Heart left ventricle (tissue), 16 donors: ENCODE data around the gene PARP1. TPM values are rescaled to one million over a fixed set of nuclear protein-coding genes. Genes with fewer than 3 reads are reported as not detected.
"Not testable (repeated sequence)": the region's sequence is repeated elsewhere in the genome, so short reads cannot be mapped to it uniquely, and the experiment has no call there.

ENCODE experiments used
- ATAC-seq, 4 donors: fragments of 200-7000 bp; cut with Tn5 transposase; one replicate each; pipeline ENCODE4 v1.9.1; 2020 to 2022; ENCODE audit warnings: moderate library complexity in 4 of 4, mild to moderate bottlenecking in 3 of 4, moderate number of reproducible peaks in 1 of 4
- DNase-seq, 5 donors: peaks; one replicate each; pipeline ENCODE4 v3.0.0-alpha.2; 2020
- H3K27ac ChIP-seq, 12 donors: fragments of 200-600 bp; sonication (generic) in 4 of 12; one replicate each; pipeline versions ENCODE4 v1.5.0 to v1.8.0; 2016 to 2022; ENCODE audit warnings: mild to moderate bottlenecking in 2 of 12
- H3K27me3 ChIP-seq, 9 donors: fragments of 200-600 bp; sonication (generic) in 2 of 9; one replicate each; pipeline versions ENCODE4 v1.5.1 to v1.8.0; 2016 to 2022; ENCODE audit warnings: mild to moderate bottlenecking in 3 of 9
- H3K36me3 ChIP-seq, 9 donors: fragments of 200-600 bp; sonication (generic) in 2 of 9; one replicate each; pipeline versions ENCODE4 v1.5.0 to v1.8.0; 2018 to 2022; ENCODE audit warnings: mild to moderate bottlenecking in 2 of 9
- H3K4me1 ChIP-seq, 12 donors: fragments of 200-600 bp; sonication (generic) in 4 of 12; one replicate each; pipeline versions ENCODE4 v1.5.0 to v1.8.0; 2016 to 2022; ENCODE audit warnings: mild to moderate bottlenecking in 3 of 12
- H3K4me3 ChIP-seq, 12 donors: fragments of 200-600 bp; sonication (generic) in 4 of 12; one replicate each; pipeline versions ENCODE4 v1.5.0 to v1.8.0; 2017 to 2022; ENCODE audit warnings: mild to moderate bottlenecking in 9 of 12, moderate library complexity in 4 of 12
- H3K9me3 ChIP-seq, 12 donors: fragments of 200-600 bp; sonication (generic) in 4 of 12; one replicate each; pipeline versions ENCODE4 v1.5.0 to v1.8.0; 2016 to 2022; ENCODE audit warnings: mild to moderate bottlenecking in 1 of 12
- CTCF ChIP-seq, 12 donors: fragments of 200-600 bp; sonication (generic) in 4 of 12; IDR thresholded peaks; one replicate each; pipeline versions ENCODE4 v1.5.0 to v1.8.0; 2018 to 2022; ENCODE audit warnings: antibody characterized with exemption in 12 of 12, mild to moderate bottlenecking in 5 of 12
- POLR2A ChIP-seq, 2 donors: fragments of 450-650 bp; IDR thresholded peaks; one replicate each; pipeline ENCODE4 v1.6.1; 2017; ENCODE audit warnings: antibody characterized with exemption in 2 of 2, mild to moderate bottlenecking in 2 of 2, moderate library complexity in 2 of 2
- WGBS, 4 donors: extraction: QIAGEN DNeasy Blood & Tissue Kit in 2 of 4; methylation state at CpG; one replicate each; pipeline versions ENCODE4 v1.1.5 to v1.1.7; 2013 to 2018; 5-methylcytosine and 5-hydroxymethylcytosine counted together
- intact Hi-C, 10 donors: fragments of 100-400 bp; cut with DNase I; formaldehyde crosslinking; loops; one replicate each; pipeline versions ENCODE4 v1.11.1 to v1.14.2; 2022
- polyA plus RNA-seq, 2 donors: library from polyadenylated mRNA; stranded (reverse); fragments of 200-250 nt; gene quantifications; one replicate each; pipeline ENCODE4 v1.2.3, GENCODE V29; 2013
- total RNA-seq, 9 donors: library from RNA; depleted of rRNA in 2 of 9; stranded (reverse); fragments of >200 nt in 2 of 9; fragmentation: NEBNext Ultra II Directional in 3 of 9; extraction: Animal tissue kit (Norgen Biotek cat#: 25700) in 3 of 9; gene quantifications; one replicate each; pipeline versions ENCODE4 v1.1.0 to v1.2.4, GENCODE V29; 2016 to 2023
- donor health status: ischemic (EF 13 %, LVEDD 7.1; RV severe dilation, severe dysfunction).
- donor health status: healthy with polysubstance abuse.
- donor health status: DM: no; HTN: yes; CAD: no.
- donor health status: DM: no; HTN: no; CAD: no.
- donor health status: ischemic (EF 25% LVEDD 6.9; RV normal size, moderate dysfunction).
- donor health status: ischemic (EF 25% LVEDD 5.7; RV mildly dilated, moderate dysfunction).
- donor health status: healthy.
- donor health status: DM: yes; HTN: yes; CAD: no.
- donor health status: ischemic (EF 35%, LVEDD 5.7; RV mildly dilated, moderate dysfunction).
- donor health status: nonischemic (EF 11% LVEDD 7.7; RV severe dilation, severe dysfunction).
- donor health status: DM: yes; HTN: yes; CAD: no.
- donor health status: PGD.
- donor health status: ischemic (EF 29% LVEDD 5.4; RV normal size, mild dysfunction).
- donor health status: nonischemic (EF 23%, LVEDD 6.1; RV moderate dilation, normal function).

PARP1 gene
- total and polyA plus RNA-seq, 11 donors: 50.4 to 168 (median 111) TPM

- Histone ChIP-seq H3K36me3 (no peaks in the 10 kb centered on the region), H3K27me3 (no peaks in the 10 kb centered on the region), H3K27ac (peak overlapping the region in 1 of 12 donors; percentile 9), H3K9me3 (no peaks in the 10 kb centered on the region), H3K4me3 (no peak overlapping the region), H3K4me1 (peaks cover 0 to 4% (median 0%) of the 10 kb centered on the region in 12 donors)
- WGBS, 4 donors: 67 to 70% (median 69%) methylated on average over 14 of the region's 14 CpGs
- ATAC-seq: peak; percentile 65 to 85 (median 76)
- TF ChIP-seq POLR2A (IDR thresholded peaks at IDR 0.05) (no peak), CTCF (IDR thresholded peaks at IDR 0.05) (no peak)
- intact Hi-C loops: loop anchor here in 8 of 10 donors (5.0 to 10.0 kb wide), 6 partner anchors 115 to 395 kb away; partner anchors contain the start of gene STUM (in 3 of the 8)
- peak in 3 of 5 donors; percentile 14 to 46 (median 38) for DNase-seq
Measured at GRCh38 chr1:226429858-226430715, 22.2 kb upstream of the PARP1 start.

- H3K9me3 ChIP-seq: no peaks in the 10 kb centered on the region
- H3K27me3 ChIP-seq: no peaks in the 10 kb centered on the region
- H3K4me3 ChIP-seq: no peak overlapping the region
- no peak for TF ChIP-seq CTCF (IDR thresholded peaks at IDR 0.05)
- TF ChIP-seq POLR2A (IDR thresholded peaks at IDR 0.05): no peak
- intact Hi-C loops: loop anchor here in 8 of 10 donors (5.0 to 10.0 kb wide), 6 partner anchors 116 to 396 kb away; partner anchors contain the start of gene STUM (in 3 of the 8)
- H3K36me3 ChIP-seq: no peaks in the 10 kb centered on the region
- ATAC-seq (no peak), DNase-seq (no peak)
- H3K4me1 ChIP-seq: peaks cover 0 to 11% (median 0%) of the 10 kb centered on the region in 12 donors
- 57 to 62% (median 60%) methylated on average over 12 of the region's 12 CpGs for WGBS, 4 donors
- no peak overlapping the region for H3K27ac ChIP-seq
Measured at GRCh38 chr1:226428791-226429461, 21.0 kb upstream of the PARP1 start.

- Histone ChIP-seq H3K9me3 (no peaks in the 10 kb centered on the region), H3K4me1 (peaks cover 0 to 11% (median 0%) of the 10 kb centered on the region in 12 donors), H3K4me3 (no peak overlapping the region), H3K36me3 (no peaks in the 10 kb centered on the region), H3K27me3 (no peaks in the 10 kb centered on the region), H3K27ac (no peak overlapping the region)
- no peak for DNase-seq
- no peak for TF ChIP-seq CTCF (IDR thresholded peaks at IDR 0.05)
- TF ChIP-seq POLR2A (IDR thresholded peaks at IDR 0.05): no peak
- intact Hi-C loops: loop anchor here in 8 of 10 donors (5.0 to 10.0 kb wide), 6 partner anchors 116 to 396 kb away; partner anchors contain the start of gene STUM (in 3 of the 8)
- WGBS, 4 donors: 75 to 88% (median 81%) methylated on average over 5 of the region's 5 CpGs
- ATAC-seq: no peak
Measured at GRCh38 chr1:226428348-226428747, 20.5 kb upstream of the PARP1 start.

GRCh38 chr1:226427131-226427530, 19.2 kb upstream of the PARP1 start:
- 74 to 98% (median 95%) methylated on average over 3 of the region's 3 CpGs for WGBS, 4 donors
- Histone ChIP-seq H3K27ac (no peak overlapping the region), H3K36me3 (no peaks in the 10 kb centered on the region), H3K4me3 (no peak overlapping the region), H3K9me3 (no peaks in the 10 kb centered on the region), H3K27me3 (no peaks in the 10 kb centered on the region), H3K4me1 (peaks cover 0 to 11% (median 0%) of the 10 kb centered on the region in 12 donors)
- intact Hi-C loops: loop anchor here in 8 of 10 donors (5.0 to 10.0 kb wide), 6 partner anchors 118 to 398 kb away; partner anchors contain the start of gene STUM (in 3 of the 8)
- no peak for TF ChIP-seq CTCF (IDR thresholded peaks at IDR 0.05)
- no peak for TF ChIP-seq POLR2A (IDR thresholded peaks at IDR 0.05)
- DNase-seq: no peak
- no peak for ATAC-seq

GRCh38 chr1:226426395-226426794, 18.5 kb upstream of the PARP1 start:
- not testable (repeated sequence) for DNase-seq, H3K4me3 ChIP-seq, H3K9me3 ChIP-seq, H3K36me3 ChIP-seq, ATAC-seq, H3K27ac ChIP-seq, H3K27me3 ChIP-seq
- 95 to 97% (median 96%) methylated on average over 11 to 22 of the region's 23 CpGs for WGBS, 4 donors
- H3K4me1 ChIP-seq: peaks cover 0 to 11% (median 0%) of the 10 kb centered on the region in 12 donors
- intact Hi-C loops: loop anchor here in 8 of 10 donors (5.0 to 10.0 kb wide), 6 partner anchors 118 to 398 kb away; partner anchors contain the start of gene STUM (in 3 of the 8)
